Ascending aorta (tissue), 2 donors: ENCODE data around the gene SPHK2. TPM values are rescaled to one million over a fixed set of nuclear protein-coding genes. Genes with fewer than 3 reads are reported as not detected.

ENCODE experiments used
- DNase-seq, 2 donors: peaks; one replicate each; pipeline ENCODE4 v3.0.0-alpha.2; 2019; ENCODE audit warnings: low spot score in 2 of 2
- H3K27ac ChIP-seq, 2 donors: fragments of 200-600 bp; sonication (generic); one replicate each; pipeline ENCODE4 v1.5.1; 2016 to 2017; ENCODE audit warnings: mild to moderate bottlenecking in 1 of 2
- H3K27me3 ChIP-seq: fragments of 200-600 bp; sonication (generic); one replicate; pipeline ENCODE4 v1.5.1; 2017
- H3K36me3 ChIP-seq, 2 donors: fragments of 200-600 bp; sonication (generic); one replicate each; pipeline ENCODE4 v1.5.1; 2016
- H3K4me1 ChIP-seq, 2 donors: fragments of 200-600 bp; sonication (generic); one replicate each; pipeline ENCODE4 v1.5.1; 2016 to 2017; ENCODE audit warnings: mild to moderate bottlenecking in 1 of 2
- H3K4me3 ChIP-seq, 2 donors: fragments of 200-600 bp; sonication (generic); one replicate each; pipeline ENCODE4 v1.5.1; 2016 to 2017; ENCODE audit warnings: mild to moderate bottlenecking in 1 of 2
- H3K9me3 ChIP-seq, 2 donors: fragments of 200-600 bp; sonication (generic); one replicate each; pipeline ENCODE4 v1.5.1; 2016
- CTCF ChIP-seq, 3 experiments: fragments of 200-600 bp in 2 of 3; fragments of 450-650 bp in 1 of 3; sonication (generic) in 2 of 3; IDR thresholded peaks; one replicate each; pipeline ENCODE4 v1.5.1; 2016 to 2019; ENCODE audit warnings: antibody characterized with exemption in 3 of 3, mild to moderate bottlenecking in 1 of 3, moderate library complexity in 1 of 3
- intact Hi-C: fragments of 100-400 bp; cut with DNase I; formaldehyde crosslinking; loops from one replicate; pipeline ENCODE4 v1.15.1; 2023
- total RNA-seq: library from RNA; depleted of rRNA; stranded (reverse); fragments of >200 nt; gene quantifications from one replicate; pipeline ENCODE4 v1.1.0, GENCODE V29; 2016

Gene SPHK2
- total RNA-seq, 1 donor from 2014 or later = 35.3 TPM

- no peak within 1 kb of the TSS for H3K4me3 ChIP-seq
- H3K36me3 ChIP-seq = no peaks in the 10 kb centered on the region
- no peak for TF ChIP-seq CTCF (IDR thresholded peaks at IDR 0.05)
- no peaks in the 10 kb centered on the region for H3K27me3 ChIP-seq
- no peak for DNase-seq
- H3K4me1 ChIP-seq = no peaks in the 10 kb centered on the region
- H3K27ac ChIP-seq = no peak within 1 kb of the TSS
- H3K9me3 ChIP-seq = no peaks in the 10 kb centered on the region
- intact Hi-C loops = no loop called here
Measured at GRCh38 chr19:48606463-48607358, 12.6 kb upstream of the SPHK2 start, which contains the start of gene SPACA4. TSS of gene SPACA4 (plus strand) at chr19:48606742. CDS start at chr19:48606979, 237 bp downstream.

GRCh38 chr19:48607359-48607755 is 11.9 kb upstream of the SPHK2 start:
- H3K27me3 ChIP-seq = no peaks in the 10 kb centered on the region
- H3K27ac ChIP-seq = no peak overlapping the region
- no peaks in the 10 kb centered on the region for H3K4me1 ChIP-seq
- DNase-seq = no peak
- TF ChIP-seq CTCF (IDR thresholded peaks at IDR 0.05) = no peak
- H3K4me3 ChIP-seq = no peak overlapping the region
- intact Hi-C loops = no loop called here
- H3K9me3 ChIP-seq = no peaks in the 10 kb centered on the region
- no peaks in the 10 kb centered on the region for H3K36me3 ChIP-seq

- Histone ChIP-seq H3K4me3 (no peak overlapping the region), H3K27ac (no peak overlapping the region), H3K36me3 (no peaks in the 10 kb centered on the region), H3K4me1 (no peaks in the 10 kb centered on the region), H3K9me3 (no peaks in the 10 kb centered on the region), H3K27me3 (no peaks in the 10 kb centered on the region)
- intact Hi-C loops = no loop called here
- TF ChIP-seq CTCF (IDR thresholded peaks at IDR 0.05) = peak in 2 of 3 experiments; percentile 10 to 20
- DNase-seq = no peak
Measured at GRCh38 chr19:48608798-48609263, 10.5 kb upstream of the SPHK2 start.

GRCh38 chr19:48609571-48610108 is 9.7 kb upstream of the SPHK2 start:
- Histone ChIP-seq H3K36me3 (no peaks in the 10 kb centered on the region), H3K27ac (no peak overlapping the region), H3K4me3 (no peak overlapping the region), H3K4me1 (no peaks in the 10 kb centered on the region), H3K9me3 (no peaks in the 10 kb centered on the region), H3K27me3 (no peaks in the 10 kb centered on the region)
- intact Hi-C loops = no loop called here
- TF ChIP-seq CTCF (IDR thresholded peaks at IDR 0.05) = no peak
- no peak for DNase-seq

- no peak overlapping the region for H3K27ac ChIP-seq
- TF ChIP-seq CTCF (IDR thresholded peaks at IDR 0.05) = no peak
- intact Hi-C loops = no loop called here
- peaks cover 14 to 22% of the 10 kb centered on the region in 2 donors for H3K36me3 ChIP-seq
- H3K27me3 ChIP-seq = no peaks in the 10 kb centered on the region
- no peak for DNase-seq
- H3K9me3 ChIP-seq = no peaks in the 10 kb centered on the region
- H3K4me1 ChIP-seq = no peaks in the 10 kb centered on the region
- H3K4me3 ChIP-seq = no peak overlapping the region
Measured at GRCh38 chr19:48611872-48612271, 7.4 kb upstream of the SPHK2 start.
